Fibroblast of skin of back (primary cell): ENCODE results near the gene RBM10.

Experiments
- DNase-seq: peaks from one replicate; pipeline ENCODE4 v3.0.0-alpha.2; 2013

The RBM10 gene

DNA sequence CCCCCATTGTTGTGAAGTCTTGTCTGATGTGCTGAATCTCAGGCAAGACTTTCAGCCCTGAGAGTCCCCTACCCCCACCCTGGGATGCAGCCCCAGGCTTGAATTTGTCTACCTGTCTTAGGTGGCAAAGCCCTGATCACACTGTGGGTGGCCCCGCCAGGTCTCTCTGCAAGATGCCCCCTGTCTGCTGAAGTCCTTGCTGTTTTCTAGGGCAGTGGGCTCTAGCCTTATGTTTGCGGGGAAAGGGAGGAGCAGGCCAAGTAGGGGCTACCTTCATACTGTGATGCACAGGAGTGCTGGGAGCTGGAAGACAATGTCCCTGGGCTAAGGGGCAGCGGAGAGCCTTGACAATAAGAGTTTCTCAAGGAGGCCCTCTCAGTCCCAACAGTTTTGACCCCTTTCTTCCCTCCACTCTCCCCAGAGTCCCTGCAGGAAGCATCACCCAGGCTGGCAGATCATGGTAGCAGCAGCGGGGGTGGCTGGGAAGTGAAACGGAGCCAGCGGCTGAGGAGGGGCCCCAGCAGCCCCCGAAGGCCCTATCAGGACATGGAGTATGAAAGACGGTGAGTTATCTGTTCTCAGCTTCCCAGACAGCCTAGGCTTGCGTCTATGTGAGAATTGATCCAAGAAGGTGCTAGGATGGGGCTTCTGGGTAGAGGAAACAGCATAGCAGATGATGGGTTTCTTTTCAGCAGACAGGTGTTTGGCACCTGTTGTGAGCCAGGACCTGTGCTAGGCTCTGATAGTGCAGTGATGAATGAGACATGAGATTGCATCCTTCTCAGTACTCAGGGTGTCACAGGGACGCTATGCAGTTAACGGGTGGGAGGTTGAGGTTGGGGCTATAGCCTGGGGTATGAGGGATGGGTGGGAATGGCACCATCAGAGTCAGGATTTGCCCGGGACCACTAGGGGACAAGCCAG is 2.2 kb downstream of the RBM10 start:
- no peak for DNase-seq

- DNase-seq, result no peak
These were observed 3.9 kb downstream of the RBM10 start for GRCh38 chrX:47148946-47149345.

- DNase-seq, result no peak
These were observed 6.4 kb downstream of the RBM10 start for GRCh38 chrX:47151435-47151834.

GRCh38 chrX:47156611-47157520 is 11.8 kb downstream of the RBM10 start:
- no peak for DNase-seq

DNA sequence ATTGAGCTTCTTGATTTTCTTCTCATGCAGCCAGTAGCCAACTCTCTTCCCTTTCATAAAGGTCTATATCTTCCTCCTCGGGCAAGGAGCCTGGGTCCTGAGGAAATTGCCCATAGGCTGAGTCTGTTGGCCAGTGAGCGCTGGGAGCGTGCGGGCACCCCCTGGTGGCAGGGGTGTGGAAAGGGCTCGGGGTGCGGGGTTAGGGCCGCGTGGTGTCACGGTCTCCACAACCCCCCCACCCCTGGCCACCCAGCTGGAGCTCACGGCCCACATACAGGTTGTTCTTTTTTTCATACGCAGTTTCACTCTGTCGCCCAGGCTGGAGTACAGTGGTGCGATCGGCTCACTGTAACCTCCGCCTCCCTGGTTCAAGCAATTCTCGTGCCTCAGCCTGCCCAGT is 13.1 kb downstream of the RBM10 start:
- DNase-seq, result no peak

DNA sequence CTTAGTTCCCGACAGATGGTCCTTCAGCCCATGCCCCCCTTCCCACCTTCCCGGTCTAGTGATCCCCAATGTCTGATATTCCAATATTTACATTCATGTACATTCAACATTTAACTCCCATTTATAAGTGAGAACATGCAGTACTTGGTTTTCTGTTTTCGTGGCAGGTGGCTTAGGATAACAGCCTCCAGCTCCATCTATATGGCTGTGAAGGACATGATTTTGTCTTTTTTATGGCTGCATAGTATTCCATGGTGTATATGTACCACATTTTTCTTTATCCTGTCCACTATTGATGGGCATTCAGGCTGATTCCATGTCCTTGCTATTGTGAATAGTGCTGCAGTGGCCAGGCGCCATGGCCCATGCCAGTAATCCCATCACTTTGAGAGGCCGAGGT is 13.8 kb downstream of the RBM10 start:
- no peak for DNase-seq

DNA sequence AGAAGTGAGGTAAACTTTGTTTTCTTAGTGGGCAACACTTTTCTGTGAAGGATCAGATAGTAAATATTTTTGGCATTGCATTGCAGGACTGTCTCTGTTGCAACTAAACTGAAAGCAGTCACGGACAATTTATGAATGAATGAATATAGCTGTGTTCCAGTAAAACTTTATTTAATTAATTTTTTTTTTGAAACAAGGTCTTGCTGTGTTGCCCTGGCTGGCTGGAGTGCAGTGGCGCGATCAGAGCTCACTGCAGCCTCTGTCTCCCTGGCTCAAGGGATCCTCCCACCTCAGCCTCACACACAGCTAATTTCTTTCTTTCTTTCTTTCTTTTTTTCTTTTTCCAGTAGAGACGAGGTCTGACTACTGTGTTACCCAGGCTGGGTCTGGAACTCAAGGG is 15.8 kb downstream of the RBM10 start:
- no peak for DNase-seq

- DNase-seq, result no peak
These were observed 18.0 kb downstream of the RBM10 start for GRCh38 chrX:47162927-47163583.

DNA sequence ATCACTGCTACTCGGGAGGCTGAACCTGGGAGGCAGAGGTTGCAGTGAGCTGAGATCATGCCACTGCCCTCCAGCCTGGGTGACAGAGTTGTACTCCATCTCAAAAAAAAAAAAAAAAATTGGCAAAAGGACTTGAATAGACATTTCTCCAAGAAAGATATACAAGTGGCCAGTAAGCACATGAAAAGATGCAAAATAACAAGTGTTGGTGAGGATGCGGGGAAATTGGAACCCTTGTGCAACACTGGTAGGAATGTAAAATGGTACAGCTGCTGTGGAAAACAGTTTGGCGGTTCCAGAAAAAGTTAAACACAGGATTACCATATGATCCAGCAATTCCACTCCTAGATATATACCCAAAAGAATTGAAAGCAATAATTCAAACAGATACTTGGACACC is 19.4 kb downstream of the RBM10 start:
- no peak for DNase-seq

DNA sequence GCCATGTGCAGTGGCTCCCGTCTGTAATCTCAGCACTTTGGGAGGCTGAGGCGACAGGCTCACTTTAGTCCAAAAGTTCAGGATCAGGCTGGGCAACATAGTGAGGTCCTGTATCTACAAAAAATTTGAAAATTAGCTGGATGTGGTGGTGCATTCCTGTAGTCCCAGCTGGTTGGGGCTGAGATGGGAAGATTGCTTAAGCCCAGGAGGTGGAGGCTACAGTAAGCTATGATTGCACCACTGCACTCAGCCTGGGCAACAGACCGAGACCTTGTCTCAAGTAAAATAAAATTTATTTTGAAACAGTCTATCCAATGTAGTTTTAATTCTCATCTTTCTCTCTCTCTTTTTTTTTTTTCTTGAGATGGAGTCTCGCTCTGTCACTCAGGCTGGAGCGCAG is 21.1 kb downstream of the RBM10 start:
- DNase-seq, result no peak

DNA sequence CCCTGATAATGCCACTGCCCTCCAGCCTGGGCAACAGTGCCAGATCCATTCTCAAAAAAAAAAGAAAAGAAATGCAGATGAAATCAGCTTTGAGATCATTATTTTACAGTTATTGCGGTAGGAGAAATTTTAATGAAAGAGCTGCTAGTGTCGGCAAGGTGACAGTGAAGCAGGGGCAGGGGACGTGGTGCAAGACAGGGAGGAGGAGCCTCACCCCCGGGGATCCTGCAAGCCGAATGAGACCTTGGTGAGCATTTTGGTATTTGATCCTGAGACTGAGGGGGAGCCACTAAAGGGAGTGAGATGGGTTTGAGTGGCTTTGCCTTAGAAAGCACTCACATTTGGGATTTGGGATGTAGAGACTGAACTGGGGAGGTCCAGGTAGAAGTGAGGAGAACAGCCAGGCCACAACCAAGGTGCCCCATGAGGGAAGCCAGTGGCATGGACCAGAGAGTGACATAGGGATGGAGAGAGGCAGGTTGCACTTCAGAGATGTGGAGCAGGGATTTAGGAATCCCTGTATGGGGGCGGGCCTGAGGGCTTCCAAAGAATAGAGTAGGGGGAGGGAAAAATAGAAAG is 23.6 kb downstream of the RBM10 start:
- no peak for DNase-seq

DNA sequence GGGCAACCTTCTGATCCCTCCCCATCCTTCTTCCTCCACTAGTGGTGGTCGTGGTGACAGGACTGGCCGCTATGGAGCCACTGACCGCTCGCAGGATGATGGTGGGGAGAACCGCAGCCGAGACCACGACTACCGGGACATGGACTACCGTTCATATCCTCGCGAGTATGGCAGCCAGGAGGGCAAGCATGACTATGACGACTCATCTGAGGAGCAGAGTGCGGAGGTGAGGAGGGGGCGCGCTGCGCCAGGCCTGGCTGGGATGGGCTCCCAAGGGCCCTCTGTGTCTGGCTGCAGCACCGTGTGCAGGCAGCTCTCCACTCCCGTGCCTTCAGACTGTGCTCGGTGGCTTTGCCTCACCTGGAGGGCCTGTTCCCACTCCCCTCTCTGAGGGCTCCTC is 24.3 kb downstream of the RBM10 start:
- DNase-seq, result no peak

DNA sequence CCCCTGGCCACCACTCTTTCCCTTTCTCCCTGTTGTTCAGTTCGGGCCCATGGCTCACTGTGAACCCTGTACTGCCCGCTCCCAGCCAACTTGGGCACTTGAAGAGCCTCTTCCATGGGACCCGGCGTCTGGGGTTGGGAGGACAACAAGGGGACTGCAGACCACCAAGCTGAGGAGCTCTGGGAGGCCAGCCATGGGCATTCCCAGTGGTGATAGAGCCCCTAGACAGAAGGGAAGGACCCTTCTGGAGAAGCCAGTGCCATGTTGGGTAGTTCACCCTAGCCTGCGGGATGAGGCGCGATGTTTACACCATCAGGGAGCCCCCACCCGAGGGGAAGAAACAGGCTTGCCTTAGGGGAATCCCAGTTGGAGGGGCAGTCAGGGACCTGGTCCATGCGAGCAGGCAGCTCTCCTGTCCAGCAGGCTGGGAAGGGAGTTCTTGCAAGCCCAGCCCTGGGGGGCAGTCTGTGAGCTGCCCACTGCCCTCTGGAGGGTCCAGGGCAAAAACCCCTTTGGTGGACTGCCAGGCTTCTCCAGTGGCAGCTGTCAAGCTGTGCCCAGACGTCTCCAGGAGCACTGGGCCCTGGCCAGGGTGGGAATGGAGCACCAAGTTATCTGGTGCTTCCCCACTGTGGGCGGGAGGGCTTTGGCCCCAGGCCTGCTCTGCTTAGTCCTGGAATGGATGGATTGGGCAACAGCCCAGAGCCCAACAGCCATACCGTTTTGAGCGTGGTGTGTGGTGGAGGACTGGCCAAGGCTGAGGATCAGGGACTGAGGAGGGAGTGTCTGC is 24.9 kb downstream of the RBM10 start:
- DNase-seq, result no peak

DNA sequence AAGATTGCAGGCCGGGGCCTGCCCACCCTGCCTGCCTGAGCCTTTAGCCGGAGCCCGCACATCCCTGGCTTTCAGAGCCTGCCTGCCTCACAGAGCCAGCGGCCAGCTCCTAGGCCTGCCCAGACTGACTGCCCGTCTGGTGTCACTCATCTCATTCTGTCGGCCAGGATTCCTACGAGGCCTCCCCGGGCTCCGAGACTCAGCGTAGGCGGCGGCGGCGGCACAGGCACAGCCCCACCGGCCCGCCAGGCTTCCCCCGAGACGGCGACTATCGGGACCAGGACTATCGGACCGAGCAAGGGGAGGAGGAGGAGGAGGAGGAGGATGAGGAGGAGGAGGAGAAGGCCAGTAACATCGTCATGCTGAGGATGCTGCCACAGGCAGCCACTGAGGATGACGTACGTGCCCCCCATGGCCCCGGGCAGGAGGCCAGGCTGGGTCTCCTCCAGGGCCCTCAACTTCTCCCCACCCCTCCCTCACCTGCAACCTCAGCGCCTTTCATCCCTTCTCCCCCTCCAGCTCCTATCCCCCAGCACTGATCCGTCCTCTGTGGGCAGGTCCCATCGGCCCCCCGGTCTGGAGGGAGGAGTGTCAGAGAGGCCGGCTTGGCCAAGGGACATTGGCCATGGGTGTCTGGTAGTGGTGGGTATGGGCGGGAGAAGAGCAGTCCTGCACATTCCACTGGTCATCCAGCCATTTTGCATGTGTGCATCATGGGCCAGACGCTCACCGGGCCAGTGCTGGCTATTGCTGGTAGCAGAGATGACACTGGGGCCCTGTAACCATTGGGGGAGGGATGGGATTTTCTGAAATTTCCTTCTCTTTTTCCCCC is 26.1 kb downstream of the RBM10 start:
- no peak for DNase-seq

GRCh38 chrX:47171996-47172395 is 27.0 kb downstream of the RBM10 start:
- no peak for DNase-seq

GRCh38 chrX:47172549-47172948 is 27.5 kb downstream of the RBM10 start:
- no peak for DNase-seq

DNA sequence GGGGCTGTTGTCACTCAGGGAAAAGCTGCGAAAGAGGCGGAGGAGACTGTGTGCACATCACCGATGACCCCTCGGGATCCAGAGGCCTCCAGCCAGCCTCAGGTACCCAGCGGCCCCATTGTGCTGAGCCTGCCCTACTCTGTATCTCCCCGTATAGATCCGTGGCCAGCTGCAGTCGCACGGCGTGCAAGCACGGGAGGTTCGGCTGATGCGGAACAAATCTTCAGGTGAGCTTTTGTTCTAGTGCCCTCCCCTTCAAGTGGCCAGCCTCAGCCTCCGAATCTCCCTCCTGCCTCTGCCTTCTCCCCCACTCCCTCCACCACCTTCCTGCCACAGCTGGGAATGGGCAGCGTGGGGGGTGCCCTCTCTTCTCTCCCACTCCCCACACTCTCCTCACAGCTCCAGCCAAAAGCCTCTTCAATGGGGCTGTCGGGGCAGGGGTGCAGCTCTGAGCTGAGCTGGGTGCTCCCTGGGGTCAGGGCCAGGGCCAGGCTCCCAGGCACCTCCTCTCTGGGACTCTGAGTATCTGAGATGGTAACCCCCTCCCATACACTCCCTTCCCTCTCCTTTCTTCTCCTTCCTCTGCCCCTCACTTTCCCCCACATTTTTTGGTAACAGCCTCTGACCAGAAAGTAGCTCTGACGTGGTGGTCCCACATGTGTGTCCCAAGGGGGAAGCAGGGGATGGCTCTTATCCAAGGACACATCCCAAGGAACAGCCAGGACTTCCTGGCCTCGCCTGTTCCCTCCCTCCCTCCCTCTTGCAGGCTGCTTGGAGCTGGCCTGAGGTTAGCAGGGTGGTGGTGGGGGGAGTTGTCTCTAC is 28.2 kb downstream of the RBM10 start:
- DNase-seq, result no peak

DNA sequence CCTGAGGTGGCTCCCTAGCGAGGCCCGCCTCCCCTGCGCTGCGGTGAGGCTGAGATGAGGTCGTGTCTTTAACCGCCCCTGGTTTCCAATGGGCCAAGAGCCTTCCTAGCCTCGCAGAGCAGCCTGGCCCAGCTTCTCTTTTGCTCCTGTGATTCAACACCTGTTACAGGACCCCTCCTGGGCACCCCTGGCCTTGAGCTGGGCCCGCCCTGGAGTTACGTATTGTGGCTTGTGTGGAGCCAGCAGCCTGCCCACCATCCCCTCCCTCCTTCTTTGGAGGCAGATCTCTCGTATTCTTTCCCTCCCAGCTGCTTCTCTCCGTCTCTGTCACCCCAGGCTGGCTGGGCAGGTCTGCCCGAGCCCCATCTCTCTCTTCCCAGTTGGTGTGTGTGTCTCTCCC is 29.4 kb downstream of the RBM10 start:
- no peak for DNase-seq

DNA sequence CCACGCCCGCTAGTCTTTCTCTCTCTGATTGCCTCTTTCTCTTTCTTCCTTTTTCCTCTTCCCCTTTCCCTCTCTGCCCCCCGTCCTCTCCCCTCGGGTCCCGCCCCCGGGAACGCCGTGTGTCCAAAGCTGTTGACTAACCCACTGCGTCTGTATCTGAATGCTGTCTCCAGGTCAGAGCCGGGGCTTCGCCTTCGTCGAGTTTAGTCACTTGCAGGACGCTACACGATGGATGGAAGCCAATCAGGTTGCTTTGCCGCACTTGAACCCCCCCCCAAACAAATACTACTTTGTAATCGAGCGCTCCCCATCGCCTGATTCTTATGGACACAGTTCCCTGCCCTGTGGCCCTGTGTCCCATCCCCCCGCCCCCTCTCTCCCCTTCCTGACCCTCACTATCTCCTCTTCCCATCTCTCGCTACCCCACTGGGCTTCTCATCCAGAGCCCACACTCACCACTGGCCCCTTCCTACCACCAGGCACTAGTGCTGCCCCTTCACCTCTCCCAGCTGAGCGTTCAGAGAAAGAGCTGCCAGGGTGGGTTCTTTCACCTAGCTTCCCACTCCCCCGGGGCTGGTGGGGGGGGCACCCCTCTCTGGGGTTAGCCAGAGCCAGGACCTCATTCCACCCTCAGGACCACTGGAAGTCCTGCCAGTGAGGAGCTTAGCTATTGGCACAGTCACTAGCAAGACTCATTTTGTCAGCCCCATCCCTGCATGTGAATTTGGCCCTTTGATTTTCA is 30.0 kb downstream of the RBM10 start:
- no peak for DNase-seq
